ENCODE data around the gene SLC35B4.
A peak's percentile ranks its signal among the peaks of the same experiment; 100 is the strongest.

SLC35B4 gene

DNA sequence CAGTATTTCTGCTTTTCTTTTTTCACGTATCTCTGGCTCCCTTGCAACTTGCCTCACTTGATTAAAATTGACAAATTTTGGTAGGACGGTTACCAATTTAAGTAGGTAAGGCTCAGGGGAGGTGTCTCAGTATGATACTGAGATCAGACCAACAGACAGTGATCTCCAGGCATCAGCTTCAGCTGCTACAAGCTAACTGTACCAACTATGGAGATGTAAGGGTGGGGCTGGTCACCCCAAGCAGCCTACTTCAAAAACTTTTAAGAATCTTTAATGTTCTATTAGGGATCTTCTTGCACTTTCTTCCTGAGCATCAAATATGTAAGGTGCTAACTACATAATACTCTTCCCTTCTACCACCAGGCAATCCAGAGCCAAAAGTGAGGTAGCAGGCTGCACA lies 26.9 kb downstream of the SLC35B4 start:
- Histone ChIP-seq H4K91ac (ENCODE audit: low read depth, low read length, poor library complexity) (no peak overlapping the region), H3K9ac (ENCODE audit: low read depth, low read length, poor library complexity) (no peak overlapping the region), H3K23ac (ENCODE audit: low read depth, low read length, poor library complexity) (no peak overlapping the region)

DNA sequence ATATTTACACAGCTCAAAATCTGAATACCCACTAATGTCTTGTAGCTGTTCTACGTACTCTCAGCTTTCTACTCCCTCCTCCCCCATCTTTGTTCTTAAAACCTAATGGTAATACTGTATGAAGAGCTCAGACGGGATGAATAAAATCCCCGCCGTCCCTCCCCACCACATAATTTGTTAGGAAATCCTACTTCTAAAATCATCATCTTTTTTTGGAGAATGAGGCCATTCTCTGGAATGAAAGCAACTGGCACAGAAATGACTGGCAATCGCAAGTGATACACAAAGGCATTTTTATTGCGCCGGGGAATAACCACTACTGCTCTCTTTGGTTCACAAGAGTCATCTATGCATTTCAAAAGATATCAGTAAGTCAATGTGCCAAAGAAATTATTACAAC lies 27.3 kb downstream of the SLC35B4 start:
- no peak overlapping the region for H4K8ac ChIP-seq (ENCODE audit: low read depth, low read length)
- no peak overlapping the region for H2AFZ ChIP-seq (ENCODE audit: low read length)
- no peak overlapping the region for H4K91ac ChIP-seq (ENCODE audit: low read depth, low read length, poor library complexity)
- no peak overlapping the region for H3K4me2 ChIP-seq (ENCODE audit: insufficient read depth, low read length, poor library complexity, severe bottlenecking)
- H2BK120ac ChIP-seq (ENCODE audit: low read depth, low read length) = no peak overlapping the region
- H3K27me3 ChIP-seq (ENCODE audit: control insufficient read depth in 3 of 3, insufficient read depth in 3 of 3, low read depth in 1 of 3, low read length in 3 of 3) = no peaks in the 10 kb centered on the region
- H2BK12ac ChIP-seq (ENCODE audit: low read length) = no peak overlapping the region
- H3K9ac ChIP-seq (ENCODE audit: low read depth, low read length, poor library complexity) = no peak overlapping the region
- no peak overlapping the region for H3K14ac ChIP-seq (ENCODE audit: low read length)
- no peak overlapping the region for H3K27ac ChIP-seq (replicated peaks; ENCODE audit: low read length)
- no peak overlapping the region for H2AK5ac ChIP-seq (ENCODE audit: low read depth, low read length)
- no peak overlapping the region for H3K23ac ChIP-seq (ENCODE audit: low read depth, low read length, poor library complexity)
- H3K4me1 ChIP-seq (ENCODE audit: control insufficient read depth in 2 of 2, insufficient read depth in 1 of 2, low read depth in 1 of 2, low read length in 2 of 2) = peaks cover 0 to 2% of the 10 kb centered on the region in 2 donors
- H3K9me3 ChIP-seq (replicated peaks in 1 of 2; ENCODE audit: control insufficient read depth in 2 of 2, insufficient read depth in 1 of 2, low read depth in 1 of 2, low read length in 2 of 2) = no peaks in the 10 kb centered on the region
- no peak overlapping the region for H3K4ac ChIP-seq (ENCODE audit: low read length)
- DNase-seq (ENCODE audit: low spot score) = no peak
- H3K18ac ChIP-seq (ENCODE audit: low read length) = no peak overlapping the region
- H3K36me3 ChIP-seq (replicated peaks in 1 of 2; ENCODE audit: control insufficient read depth in 2 of 2, insufficient read depth in 2 of 2, low read length in 2 of 2) = peaks cover 8 to 22% of the 10 kb centered on the region in 2 donors
- no peak overlapping the region for H3K4me3 ChIP-seq (ENCODE audit: low read length in 2 of 2)
- no peaks in the 10 kb centered on the region for H3K79me1 ChIP-seq (ENCODE audit: low read depth, low read length)
- no peak overlapping the region for H2BK15ac ChIP-seq (ENCODE audit: low read length)
- no peak overlapping the region for H2BK5ac ChIP-seq (ENCODE audit: low read length)
- WGBS, 2 donors (ENCODE audit: extremely low coverage in 2 of 2, insufficient read length in 2 of 2, insufficient replicate concordance in 1 of 2) = no CpG with 5 or more reads among the region's 7 CpGs

More for the DNA sequence above, 26.9 kb downstream of the SLC35B4 start:
- Histone ChIP-seq H2BK120ac (ENCODE audit: low read depth, low read length) (no peak overlapping the region), H3K27ac (replicated peaks; ENCODE audit: low read length) (no peak overlapping the region), H3K4me3 (ENCODE audit: low read length in 2 of 2) (no peak overlapping the region), H3K14ac (ENCODE audit: low read length) (no peak overlapping the region), H4K8ac (ENCODE audit: low read depth, low read length) (no peak overlapping the region), H3K4me1 (ENCODE audit: control insufficient read depth in 2 of 2, insufficient read depth in 1 of 2, low read depth in 1 of 2, low read length in 2 of 2) (peaks cover 0 to 2% of the 10 kb centered on the region in 2 donors), H2BK5ac (ENCODE audit: low read length) (no peak overlapping the region), H3K9me3 (replicated peaks in 1 of 2; ENCODE audit: control insufficient read depth in 2 of 2, insufficient read depth in 1 of 2, low read depth in 1 of 2, low read length in 2 of 2) (no peaks in the 10 kb centered on the region), H3K18ac (ENCODE audit: low read length) (no peak overlapping the region), H2AK5ac (ENCODE audit: low read depth, low read length) (no peak overlapping the region), H2BK12ac (ENCODE audit: low read length) (no peak overlapping the region), H2AFZ (ENCODE audit: low read length) (no peak overlapping the region), H3K4ac (ENCODE audit: low read length) (no peak overlapping the region), H2BK15ac (ENCODE audit: low read length) (no peak overlapping the region), H3K27me3 (ENCODE audit: control insufficient read depth in 3 of 3, insufficient read depth in 3 of 3, low read depth in 1 of 3, low read length in 3 of 3) (no peaks in the 10 kb centered on the region), H3K4me2 (ENCODE audit: insufficient read depth, low read length, poor library complexity, severe bottlenecking) (no peak overlapping the region), H3K36me3 (replicated peaks in 1 of 2; ENCODE audit: control insufficient read depth in 2 of 2, insufficient read depth in 2 of 2, low read length in 2 of 2) (peaks cover 10 to 26% of the 10 kb centered on the region in 2 donors), H3K79me1 (ENCODE audit: low read depth, low read length) (no peaks in the 10 kb centered on the region)
- DNase-seq (ENCODE audit: low spot score) = no peak
- no CpG with 5 or more reads among the region's 2 CpGs for WGBS, 2 donors (ENCODE audit: extremely low coverage in 2 of 2, insufficient read length in 2 of 2, insufficient replicate concordance in 1 of 2)

DNA sequence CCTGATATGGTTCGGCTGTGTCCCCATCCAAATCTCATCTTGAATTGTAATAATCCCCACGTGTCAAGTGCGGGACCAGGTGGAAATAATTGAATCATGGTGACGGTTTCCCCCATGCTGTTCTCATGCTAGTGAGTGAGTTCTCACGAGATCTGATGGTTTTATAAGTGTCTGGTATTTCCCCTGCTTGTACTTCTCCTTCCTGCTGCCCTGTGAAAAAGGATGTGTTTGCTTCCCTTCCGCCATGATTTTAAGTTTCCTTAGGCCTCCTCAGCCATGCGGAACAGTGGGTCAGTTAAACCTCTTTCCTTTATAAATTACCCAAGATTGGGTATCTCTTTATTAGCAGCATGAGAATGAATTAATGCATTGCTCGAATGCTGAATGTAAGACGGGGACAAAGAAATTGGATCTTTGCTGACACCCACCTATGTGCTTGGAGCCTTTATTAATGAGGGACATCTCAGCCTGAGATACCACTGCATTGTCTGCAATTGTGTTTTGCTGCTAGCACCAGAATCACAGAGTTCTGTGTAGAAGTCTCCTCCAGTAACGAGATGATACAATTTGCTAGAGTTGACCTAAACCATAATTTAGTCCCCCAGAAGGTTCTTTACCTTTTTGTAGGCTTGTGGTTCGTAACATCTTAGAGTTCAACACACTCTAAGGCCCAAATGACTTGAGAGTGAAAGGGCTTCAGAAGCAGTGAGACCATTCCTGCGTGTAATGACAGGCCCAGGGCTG lies 28.6 kb downstream of the SLC35B4 start:
- Histone ChIP-seq H2BK12ac (ENCODE audit: low read length) (no peak overlapping the region), H3K4me1 (ENCODE audit: control insufficient read depth in 2 of 2, insufficient read depth in 1 of 2, low read depth in 1 of 2, low read length in 2 of 2) (peaks cover 0 to 2% of the 10 kb centered on the region in 2 donors), H2AK5ac (ENCODE audit: low read depth, low read length) (no peak overlapping the region), H3K4me2 (ENCODE audit: insufficient read depth, low read length, poor library complexity, severe bottlenecking) (no peak overlapping the region), H3K9me3 (replicated peaks in 1 of 2; ENCODE audit: control insufficient read depth in 2 of 2, insufficient read depth in 1 of 2, low read depth in 1 of 2, low read length in 2 of 2) (no peaks in the 10 kb centered on the region), H4K91ac (ENCODE audit: low read depth, low read length, poor library complexity) (no peak overlapping the region), H4K8ac (ENCODE audit: low read depth, low read length) (no peak overlapping the region), H3K27ac (replicated peaks; ENCODE audit: low read length) (peak overlapping the region; percentile 7), H2BK120ac (ENCODE audit: low read depth, low read length) (no peak overlapping the region), H2AFZ (ENCODE audit: low read length) (no peak overlapping the region), H3K4me3 (ENCODE audit: low read length in 2 of 2) (no peak overlapping the region), H3K36me3 (replicated peaks in 1 of 2; ENCODE audit: control insufficient read depth in 2 of 2, insufficient read depth in 2 of 2, low read length in 2 of 2) (peaks cover 2 to 10% of the 10 kb centered on the region in 2 donors), H3K23ac (ENCODE audit: low read depth, low read length, poor library complexity) (no peak overlapping the region), H3K4ac (ENCODE audit: low read length) (no peak overlapping the region), H3K18ac (ENCODE audit: low read length) (no peak overlapping the region), H3K9ac (ENCODE audit: low read depth, low read length, poor library complexity) (no peak overlapping the region), H3K27me3 (ENCODE audit: control insufficient read depth in 3 of 3, insufficient read depth in 3 of 3, low read depth in 1 of 3, low read length in 3 of 3) (no peaks in the 10 kb centered on the region), H2BK5ac (ENCODE audit: low read length) (no peak overlapping the region), H3K14ac (ENCODE audit: low read length) (no peak overlapping the region), H3K79me1 (ENCODE audit: low read depth, low read length) (no peaks in the 10 kb centered on the region), H2BK15ac (ENCODE audit: low read length) (no peak overlapping the region)
- WGBS, 2 donors (ENCODE audit: extremely low coverage in 2 of 2, insufficient read length in 2 of 2, insufficient replicate concordance in 1 of 2) = no CpG with 5 or more reads among the region's 12 CpGs
- no peak for DNase-seq (ENCODE audit: low spot score)

DNA sequence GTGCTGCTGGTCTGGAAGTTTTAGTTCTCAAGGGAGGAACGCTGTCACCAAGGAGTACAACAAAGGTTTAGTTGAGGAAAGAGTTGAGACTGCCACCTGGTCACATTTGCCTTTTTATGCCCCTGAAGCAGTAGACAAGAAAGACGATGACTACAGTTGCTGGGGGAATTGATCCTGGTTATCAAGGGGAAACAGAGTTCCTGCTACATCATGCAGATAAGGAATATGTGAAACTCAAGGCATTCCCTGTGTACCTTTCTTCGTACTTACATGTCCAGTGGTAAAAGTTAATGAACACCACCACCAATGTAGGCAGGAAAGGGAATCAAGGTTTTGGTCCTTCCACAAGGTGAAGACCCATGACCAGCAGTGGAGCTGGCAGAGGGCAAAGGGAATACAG lies 31.8 kb downstream of the SLC35B4 start:
- no CpG with 5 or more reads among the region's 3 CpGs for WGBS, 2 donors (ENCODE audit: extremely low coverage in 2 of 2, insufficient read length in 2 of 2, insufficient replicate concordance in 1 of 2)
- DNase-seq (ENCODE audit: low spot score) = no peak

More for the DNA sequence above, 31.8 kb downstream of the SLC35B4 start:
- no peak overlapping the region for H3K4me2 ChIP-seq (ENCODE audit: insufficient read depth, low read length, poor library complexity, severe bottlenecking)
- H3K27ac ChIP-seq (replicated peaks; ENCODE audit: low read length) = no peak overlapping the region
- H4K91ac ChIP-seq (ENCODE audit: low read depth, low read length, poor library complexity) = no peak overlapping the region
- no peak overlapping the region for H2BK12ac ChIP-seq (ENCODE audit: low read length)
- H3K14ac ChIP-seq (ENCODE audit: low read length) = no peak overlapping the region
- peak overlapping the region; percentile 24 for H3K9ac ChIP-seq (ENCODE audit: low read depth, low read length, poor library complexity)
- H3K4me1 ChIP-seq (ENCODE audit: control insufficient read depth in 2 of 2, insufficient read depth in 1 of 2, low read depth in 1 of 2, low read length in 2 of 2) = peaks cover 0 to 2% of the 10 kb centered on the region in 2 donors
- no peaks in the 10 kb centered on the region for H3K9me3 ChIP-seq (replicated peaks in 1 of 2; ENCODE audit: control insufficient read depth in 2 of 2, insufficient read depth in 1 of 2, low read depth in 1 of 2, low read length in 2 of 2)
- no peaks in the 10 kb centered on the region for H3K27me3 ChIP-seq (ENCODE audit: control insufficient read depth in 3 of 3, insufficient read depth in 3 of 3, low read depth in 1 of 3, low read length in 3 of 3)
- H4K8ac ChIP-seq (ENCODE audit: low read depth, low read length) = no peak overlapping the region
- no peak overlapping the region for H3K4ac ChIP-seq (ENCODE audit: low read length)
- no peak overlapping the region for H2BK120ac ChIP-seq (ENCODE audit: low read depth, low read length)
- no peak overlapping the region for H2AFZ ChIP-seq (ENCODE audit: low read length)
- H3K4me3 ChIP-seq (ENCODE audit: low read length in 2 of 2) = no peak overlapping the region
- no peak overlapping the region for H3K23ac ChIP-seq (ENCODE audit: low read depth, low read length, poor library complexity)
- H2BK5ac ChIP-seq (ENCODE audit: low read length) = no peak overlapping the region
- H3K18ac ChIP-seq (ENCODE audit: low read length) = no peak overlapping the region
- no peak overlapping the region for H2AK5ac ChIP-seq (ENCODE audit: low read depth, low read length)
- no peaks in the 10 kb centered on the region for H3K36me3 ChIP-seq (replicated peaks in 1 of 2; ENCODE audit: control insufficient read depth in 2 of 2, insufficient read depth in 2 of 2, low read length in 2 of 2)
- no peaks in the 10 kb centered on the region for H3K79me1 ChIP-seq (ENCODE audit: low read depth, low read length)
- no peak overlapping the region for H2BK15ac ChIP-seq (ENCODE audit: low read length)

Measured in neuronal stem cell (in vitro differentiated cells).